Activated naive CD8-positive, alpha-beta T cell (primary cell): ENCODE measurements around the gene IRF4.

Experiments
- H3K27ac Mint-ChIP-seq: one replicate; pipeline ENCODE4 v1.8.0; 2021; ENCODE audit warnings: mixed read lengths
- H3K27me3 Mint-ChIP-seq: one replicate; pipeline ENCODE4 v1.8.0; 2021; ENCODE audit warnings: mixed read lengths
- H3K36me3 Mint-ChIP-seq: one replicate; pipeline ENCODE4 v1.8.0; 2021; ENCODE audit warnings: mixed read lengths
- H3K4me1 Mint-ChIP-seq: one replicate; pipeline ENCODE4 v1.8.0; 2021; ENCODE audit warnings: low read depth, mixed read lengths
- H3K4me3 Mint-ChIP-seq: one replicate; pipeline ENCODE4 v1.8.0; 2021; ENCODE audit warnings: mild to moderate bottlenecking, mixed read lengths
- H3K9me3 Mint-ChIP-seq: one replicate; pipeline ENCODE4 v1.8.0; 2021; ENCODE audit warnings: low read depth, mixed read lengths

IRF4 gene

GRCh38 chr6:449486-450419, 58.2 kb downstream of the IRF4 start:
- H3K9me3 Mint-ChIP-seq = no peaks in the 10 kb centered on the region
- H3K27ac Mint-ChIP-seq = peak overlapping the region; percentile 75
- H3K36me3 Mint-ChIP-seq = peaks cover 2% of the 10 kb centered on the region
- no peaks in the 10 kb centered on the region for H3K27me3 Mint-ChIP-seq
- no peak overlapping the region for H3K4me3 Mint-ChIP-seq
- peaks cover 53% of the 10 kb centered on the region for H3K4me1 Mint-ChIP-seq

DNA sequence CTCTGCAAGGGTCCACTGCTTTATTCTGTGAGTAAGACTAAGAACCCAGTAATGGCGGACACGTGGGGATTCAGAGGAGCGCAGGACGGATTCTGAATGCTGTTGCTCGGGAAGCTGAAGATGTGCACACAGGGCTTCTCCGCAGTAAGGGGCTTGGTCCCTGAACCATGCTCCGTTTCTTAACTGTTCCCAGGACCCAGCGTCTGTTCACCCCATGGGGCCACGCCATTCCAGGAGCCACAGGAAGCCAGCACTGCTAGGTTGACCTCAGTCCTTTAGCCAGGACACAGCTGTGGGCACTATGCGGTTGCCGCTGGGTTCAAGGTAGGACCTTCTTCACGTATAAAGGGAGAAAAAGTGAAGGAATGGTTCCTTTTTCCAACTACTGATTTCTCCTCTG, 59.8 kb downstream of the IRF4 start:
- Mint-ChIP-seq H3K4me1 (peaks cover 45% of the 10 kb centered on the region), H3K4me3 (no peak overlapping the region), H3K9me3 (no peaks in the 10 kb centered on the region), H3K27me3 (no peaks in the 10 kb centered on the region), H3K36me3 (peaks cover 2% of the 10 kb centered on the region), H3K27ac (no peak overlapping the region)

GRCh38 chr6:451847-452246, 60.3 kb downstream of the IRF4 start:
- Mint-ChIP-seq H3K9me3 (no peaks in the 10 kb centered on the region), H3K4me1 (peaks cover 42% of the 10 kb centered on the region), H3K27ac (no peak overlapping the region), H3K36me3 (peaks cover 2% of the 10 kb centered on the region), H3K4me3 (no peak overlapping the region), H3K27me3 (no peaks in the 10 kb centered on the region)

DNA sequence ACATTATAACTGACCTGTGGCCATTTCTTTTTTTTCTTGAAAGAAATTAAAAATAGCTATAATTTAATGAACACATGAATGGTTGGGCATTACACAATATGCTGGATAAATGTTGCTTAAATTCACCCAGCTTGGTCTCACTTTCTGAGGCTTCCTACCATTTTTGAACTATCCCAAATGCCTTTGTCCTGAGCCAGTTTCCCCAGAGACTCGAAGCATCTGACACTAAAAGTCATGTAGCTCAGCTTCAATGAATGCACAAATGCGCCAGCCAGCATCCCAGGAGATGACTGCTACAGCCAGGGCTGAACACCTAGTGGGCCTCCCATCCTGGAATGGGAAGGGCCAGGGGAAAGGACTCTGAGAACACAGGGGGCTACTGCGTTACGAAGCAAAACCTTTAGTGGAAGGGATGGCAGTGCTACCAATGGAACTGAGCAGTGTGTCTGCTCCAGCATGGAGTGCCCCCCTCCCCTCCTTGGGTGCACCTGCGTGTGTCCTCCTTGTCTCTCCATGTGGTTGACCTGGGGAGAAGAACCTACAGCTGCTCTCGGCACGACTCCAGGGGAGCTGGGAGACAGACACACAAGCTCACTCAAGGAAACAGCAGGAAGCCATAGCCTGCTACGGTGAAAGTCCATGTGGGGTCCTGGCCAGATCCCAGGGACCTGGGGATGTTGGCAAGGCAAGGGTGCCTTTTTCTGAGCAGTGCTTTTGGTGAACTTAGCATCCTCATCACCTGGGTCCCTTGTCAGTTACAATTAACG, 60.9 kb downstream of the IRF4 start:
- no peaks in the 10 kb centered on the region for H3K9me3 Mint-ChIP-seq
- H3K27ac Mint-ChIP-seq = no peak overlapping the region
- H3K4me3 Mint-ChIP-seq = no peak overlapping the region
- no peaks in the 10 kb centered on the region for H3K27me3 Mint-ChIP-seq
- H3K36me3 Mint-ChIP-seq = peaks cover 2% of the 10 kb centered on the region
- peaks cover 43% of the 10 kb centered on the region for H3K4me1 Mint-ChIP-seq

- Mint-ChIP-seq H3K4me1 (peaks cover 39% of the 10 kb centered on the region), H3K4me3 (no peak overlapping the region), H3K27ac (peak overlapping the region; percentile 46)
Measured at GRCh38 chr6:453152-453551, 61.6 kb downstream of the IRF4 start.

DNA sequence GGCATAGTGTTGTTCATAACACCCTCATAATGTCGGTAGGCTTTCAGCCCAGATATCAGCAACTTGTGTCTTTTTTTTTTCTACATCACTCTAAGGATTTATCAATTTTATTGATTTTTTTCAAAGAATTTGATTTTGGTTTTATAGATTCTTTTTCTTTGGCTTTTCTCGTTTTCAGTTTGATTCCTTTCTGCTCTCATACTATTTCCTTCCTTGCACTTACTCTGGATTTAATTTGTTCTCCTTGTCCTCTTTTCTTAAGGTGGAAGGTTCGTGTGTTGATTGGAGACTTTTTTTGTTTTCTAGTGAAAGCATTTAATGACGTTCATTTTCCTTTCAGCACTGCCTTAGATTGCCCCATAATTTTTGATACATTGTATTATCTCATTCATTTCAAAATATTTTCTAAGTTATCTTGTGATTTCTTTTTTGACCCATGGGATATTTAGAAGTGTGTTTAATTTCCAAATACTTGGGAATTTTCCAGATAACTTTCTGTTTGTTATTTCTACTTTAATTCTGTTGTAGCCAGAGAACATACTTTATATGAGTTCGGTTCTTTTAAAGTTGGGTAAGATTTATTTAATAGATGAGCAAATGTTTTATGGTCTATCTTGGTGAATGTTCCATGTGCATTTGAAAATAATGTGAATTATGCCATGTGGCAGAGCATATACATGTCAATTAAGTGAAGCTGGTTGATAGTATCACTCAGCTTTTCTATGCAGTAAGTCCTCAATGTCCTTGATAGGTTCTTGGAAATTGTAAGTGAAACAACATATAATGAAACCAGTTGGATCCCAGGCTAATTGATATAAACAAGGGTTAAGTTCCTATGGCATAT, 62.8 kb downstream of the IRF4 start:
- Mint-ChIP-seq H3K4me1 (peaks cover 32% of the 10 kb centered on the region), H3K27ac (peak overlapping the region; percentile 85), H3K9me3 (no peaks in the 10 kb centered on the region), H3K27me3 (no peaks in the 10 kb centered on the region), H3K36me3 (peaks cover 1% of the 10 kb centered on the region), H3K4me3 (peak overlapping the region; percentile 38)

More at GRCh38 chr6:453152-453551, 61.6 kb downstream of the IRF4 start:
- no peaks in the 10 kb centered on the region for H3K27me3 Mint-ChIP-seq
- no peaks in the 10 kb centered on the region for H3K9me3 Mint-ChIP-seq
- peaks cover 2% of the 10 kb centered on the region for H3K36me3 Mint-ChIP-seq

DNA sequence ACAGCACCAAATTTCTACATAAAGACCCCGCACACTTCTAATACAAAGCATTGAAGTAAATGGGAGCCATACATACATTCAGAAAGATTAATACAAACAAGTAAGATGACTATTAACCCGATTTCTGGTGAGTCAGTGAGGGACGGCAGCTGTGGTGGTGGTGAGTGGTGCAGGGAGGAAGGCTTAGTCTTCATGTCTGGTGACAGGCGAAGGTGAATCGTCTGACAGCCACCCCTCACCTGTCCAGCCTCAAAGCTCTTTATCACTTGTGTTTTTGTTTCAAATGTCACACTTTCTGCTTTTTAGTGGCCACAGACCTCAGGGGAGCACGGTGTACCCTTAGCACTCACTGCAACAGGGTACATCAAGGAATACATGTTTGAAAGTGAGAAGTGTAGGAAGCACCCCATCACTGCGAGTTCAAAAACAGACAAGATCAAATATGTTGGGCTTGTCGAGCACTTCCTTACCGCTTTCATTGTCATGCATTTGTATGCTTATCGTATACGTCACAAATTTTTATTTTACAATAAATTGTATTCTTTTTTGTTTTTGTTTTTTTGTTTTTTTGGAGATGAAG, 63.5 kb downstream of the IRF4 start:
- peak overlapping the region; percentile 38 for H3K4me3 Mint-ChIP-seq
- peak overlapping the region; percentile 85 for H3K27ac Mint-ChIP-seq
- H3K27me3 Mint-ChIP-seq = no peaks in the 10 kb centered on the region
- H3K9me3 Mint-ChIP-seq = no peaks in the 10 kb centered on the region
- peaks cover 2% of the 10 kb centered on the region for H3K36me3 Mint-ChIP-seq
- peaks cover 36% of the 10 kb centered on the region for H3K4me1 Mint-ChIP-seq

DNA sequence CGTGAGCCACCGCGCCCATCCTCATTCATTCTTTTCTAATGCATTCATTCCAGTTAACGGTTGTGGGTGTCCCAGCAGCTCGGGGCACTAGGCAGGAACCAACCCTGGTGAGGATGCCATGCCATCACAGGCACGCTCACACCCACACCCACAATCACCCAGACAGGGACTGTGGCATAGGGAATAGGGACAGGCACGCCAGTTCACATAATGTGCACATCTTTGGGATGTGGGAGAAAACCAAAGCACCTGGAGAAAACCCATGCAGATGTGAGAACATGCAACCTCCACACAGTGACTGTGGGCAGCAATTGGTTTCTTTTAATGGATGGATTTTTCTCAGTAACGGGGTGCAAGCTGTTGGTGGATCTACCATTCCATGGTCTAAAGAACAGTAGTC, 64.3 kb downstream of the IRF4 start:
- H3K27ac Mint-ChIP-seq = peak overlapping the region; percentile 85
- peaks cover 40% of the 10 kb centered on the region for H3K4me1 Mint-ChIP-seq
- peaks cover 2% of the 10 kb centered on the region for H3K36me3 Mint-ChIP-seq
- H3K27me3 Mint-ChIP-seq = no peaks in the 10 kb centered on the region
- no peaks in the 10 kb centered on the region for H3K9me3 Mint-ChIP-seq
- no peak overlapping the region for H3K4me3 Mint-ChIP-seq

DNA sequence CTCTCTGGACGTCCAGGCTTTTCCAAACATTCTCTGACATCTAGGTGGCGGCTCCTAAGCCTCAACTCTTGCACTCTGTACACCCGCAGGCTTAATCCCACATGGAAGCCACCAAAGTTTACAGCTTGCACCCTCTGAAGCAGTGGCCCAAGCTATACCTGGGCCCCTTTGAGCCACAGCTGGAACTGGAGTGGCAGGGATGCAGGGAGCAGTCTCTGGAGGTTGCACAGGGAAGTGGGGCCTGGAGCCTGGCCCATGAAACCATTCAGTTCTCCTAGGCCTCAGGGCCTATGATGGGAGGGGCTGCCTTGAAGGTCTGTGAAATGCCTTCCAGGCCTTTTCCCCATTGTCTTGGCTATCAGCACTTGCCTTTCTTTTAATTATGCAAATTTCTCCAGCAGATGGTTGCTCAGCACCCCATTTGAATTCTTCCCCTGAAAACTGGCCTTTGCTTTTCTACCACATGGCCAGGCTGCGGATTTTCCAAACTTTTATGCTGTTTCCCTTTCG, 64.9 kb downstream of the IRF4 start:
- peaks cover 2% of the 10 kb centered on the region for H3K36me3 Mint-ChIP-seq
- H3K27ac Mint-ChIP-seq = no peak overlapping the region
- H3K4me3 Mint-ChIP-seq = no peak overlapping the region
- H3K27me3 Mint-ChIP-seq = no peaks in the 10 kb centered on the region
- no peaks in the 10 kb centered on the region for H3K9me3 Mint-ChIP-seq
- H3K4me1 Mint-ChIP-seq = peaks cover 44% of the 10 kb centered on the region

DNA sequence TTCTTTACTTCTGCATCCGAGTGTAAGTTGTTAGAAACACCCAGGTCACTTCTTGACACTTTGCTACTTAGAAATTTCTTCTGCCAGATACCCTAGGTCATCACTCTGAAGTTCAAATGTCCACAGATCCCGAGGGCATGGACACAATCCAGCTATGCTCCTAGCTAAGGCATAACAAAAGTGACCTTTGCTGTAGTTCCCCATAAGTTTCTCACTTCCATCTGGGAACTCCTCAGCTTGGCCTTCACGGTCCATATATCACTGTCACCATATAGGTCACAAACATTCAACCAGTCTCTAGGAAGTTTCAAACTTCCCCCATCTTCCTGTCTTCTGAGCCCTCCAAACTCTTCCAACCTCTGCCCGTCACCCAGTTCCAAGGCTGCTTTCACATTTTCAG, 65.3 kb downstream of the IRF4 start:
- H3K9me3 Mint-ChIP-seq = no peaks in the 10 kb centered on the region
- H3K4me3 Mint-ChIP-seq = no peak overlapping the region
- H3K27ac Mint-ChIP-seq = peak overlapping the region; percentile 69
- H3K27me3 Mint-ChIP-seq = no peaks in the 10 kb centered on the region
- H3K4me1 Mint-ChIP-seq = peaks cover 46% of the 10 kb centered on the region
- H3K36me3 Mint-ChIP-seq = peaks cover 2% of the 10 kb centered on the region
